HFF-Myc (cell line): ENCODE results near the gene PHLPP1.

Experiments
- DNase-seq: peaks from one replicate; pipeline ENCODE4 v3.0.0-alpha.2; 2011; ENCODE audit warnings: low read depth; ENCODE audit errors: extremely low read depth
- H3K4me3 ChIP-seq: replicated peaks from 2 replicates; pipeline ENCODE4 v1.5.1; 2011; ENCODE audit warnings: low read depth, mild to moderate bottlenecking, control low read depth, low read length
- CTCF ChIP-seq: IDR thresholded peaks from 2 replicates; pipeline ENCODE4 v1.5.1; 2012; ENCODE audit warnings: mild to moderate bottlenecking, low read depth, low read length, control low read depth; ENCODE audit errors: missing control alignments

Gene PHLPP1

GRCh38 chr18:62781893-62782292 lies 66.6 kb downstream of the PHLPP1 start:
- no peak for TF ChIP-seq CTCF
- peak; percentile 46 for DNase-seq
- H3K4me3 ChIP-seq = no peak overlapping the region

GRCh38 chr18:62784338-62784965 lies 69.1 kb downstream of the PHLPP1 start:
- H3K4me3 ChIP-seq = no peak overlapping the region
- DNase-seq = no peak
- no peak for TF ChIP-seq CTCF

GRCh38 chr18:62784966-62785413 lies 69.6 kb downstream of the PHLPP1 start:
- no peak for DNase-seq

GRCh38 chr18:62786689-62787088 lies 71.3 kb downstream of the PHLPP1 start:
- no peak overlapping the region for H3K4me3 ChIP-seq
- TF ChIP-seq CTCF = no peak
- DNase-seq = no peak

More at GRCh38 chr18:62784966-62785413, 69.6 kb downstream of the PHLPP1 start:
- no peak overlapping the region for H3K4me3 ChIP-seq
- no peak for TF ChIP-seq CTCF

- no peak for DNase-seq
- H3K4me3 ChIP-seq = no peak overlapping the region
- TF ChIP-seq CTCF = no peak
Measured at GRCh38 chr18:62788111-62788510, 72.8 kb downstream of the PHLPP1 start.

- H3K4me3 ChIP-seq = no peak overlapping the region
- DNase-seq = no peak
Measured at GRCh38 chr18:62788876-62789275, 73.5 kb downstream of the PHLPP1 start.

More at GRCh38 chr18:62788876-62789275, 73.5 kb downstream of the PHLPP1 start:
- TF ChIP-seq CTCF = no peak
